Measurements from ENCODE around the gene MED12. TPM values are rescaled to one million over a fixed set of nuclear protein-coding genes. Genes with fewer than 3 reads are reported as not detected.

MED12 gene
- total and polyA plus RNA-seq, 2 of the 8 experiments (the other 6 are each of a cell fraction or from before 2014, with no cell fraction given): 19.4 to 48.9 TPM

GRCh38 chrX:71107245-71107644 lies 11.2 kb upstream of the MED12 start (continued):
- no peak for TF ChIP-seq EGR1 (IDR thresholded peaks at IDR 0.05; ENCODE audit: borderline replicate concordance, low read depth, low read length)

Measured in H1 (cell line).